AG09309 (cell line): ENCODE data around the gene S100A10.

Experiments used
- DNase-seq: peaks from one replicate; pipeline ENCODE4 v3.0.0-alpha.2; 2010; ENCODE audit warnings: low read depth
- H3K4me3 ChIP-seq: 2 replicates; pipeline ENCODE4 v1.5.1; 2011; ENCODE audit warnings: mild to moderate bottlenecking, low read depth, low read length, moderate library complexity; ENCODE audit not compliant: control insufficient read depth
- TF ChIP-seq, protein P1 (sequence below): IDR thresholded peaks from 2 replicates; pipeline ENCODE4 v1.5.1; 2011; ENCODE audit warnings: mild to moderate bottlenecking, low read depth, low read length, inconsistent platforms; ENCODE audit not compliant: insufficient read depth, control insufficient read depth; ENCODE audit errors: missing control alignments

The S100A10 gene

DNA sequence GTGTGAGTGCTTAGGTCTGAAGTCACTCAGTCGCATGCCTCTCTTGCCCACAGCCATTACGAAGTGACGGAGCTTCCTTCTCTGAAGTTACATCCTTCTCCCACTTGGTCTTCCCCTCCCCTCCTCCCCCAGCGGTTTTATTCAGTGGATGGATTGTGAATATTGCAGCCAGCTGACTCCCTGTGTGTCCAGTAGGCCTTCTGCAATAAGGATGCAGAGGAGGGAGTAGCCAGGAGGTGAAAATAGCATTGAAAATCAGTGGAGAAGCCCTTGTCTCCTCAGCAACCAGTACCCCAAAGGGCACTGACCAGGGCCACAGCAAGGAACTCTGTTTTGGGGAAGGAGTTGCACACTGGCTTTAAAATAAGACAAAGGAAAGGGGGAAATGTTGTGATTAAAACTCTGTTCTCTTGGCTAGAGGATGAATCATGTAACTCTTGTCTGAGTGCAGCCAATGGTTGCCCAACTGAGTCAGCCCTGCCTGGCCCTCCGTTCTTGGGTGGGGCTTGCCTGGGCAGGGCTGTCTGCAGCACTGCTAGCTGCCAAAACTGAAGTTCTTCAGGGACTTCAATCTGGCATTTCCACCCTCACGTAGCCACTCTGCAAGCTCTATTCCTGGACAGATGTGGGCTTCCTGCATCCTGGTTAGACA is 4.3 kb downstream of the S100A10 start:
- no peak overlapping the region; the same call in 1 of the 2 replicates for H3K4me3 ChIP-seq
- no peak for DNase-seq
- TF ChIP-seq, protein P1, sequence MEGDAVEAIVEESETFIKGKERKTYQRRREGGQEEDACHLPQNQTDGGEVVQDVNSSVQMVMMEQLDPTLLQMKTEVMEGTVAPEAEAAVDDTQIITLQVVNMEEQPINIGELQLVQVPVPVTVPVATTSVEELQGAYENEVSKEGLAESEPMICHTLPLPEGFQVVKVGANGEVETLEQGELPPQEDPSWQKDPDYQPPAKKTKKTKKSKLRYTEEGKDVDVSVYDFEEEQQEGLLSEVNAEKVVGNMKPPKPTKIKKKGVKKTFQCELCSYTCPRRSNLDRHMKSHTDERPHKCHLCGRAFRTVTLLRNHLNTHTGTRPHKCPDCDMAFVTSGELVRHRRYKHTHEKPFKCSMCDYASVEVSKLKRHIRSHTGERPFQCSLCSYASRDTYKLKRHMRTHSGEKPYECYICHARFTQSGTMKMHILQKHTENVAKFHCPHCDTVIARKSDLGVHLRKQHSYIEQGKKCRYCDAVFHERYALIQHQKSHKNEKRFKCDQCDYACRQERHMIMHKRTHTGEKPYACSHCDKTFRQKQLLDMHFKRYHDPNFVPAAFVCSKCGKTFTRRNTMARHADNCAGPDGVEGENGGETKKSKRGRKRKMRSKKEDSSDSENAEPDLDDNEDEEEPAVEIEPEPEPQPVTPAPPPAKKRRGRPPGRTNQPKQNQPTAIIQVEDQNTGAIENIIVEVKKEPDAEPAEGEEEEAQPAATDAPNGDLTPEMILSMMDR = no peak

DNA sequence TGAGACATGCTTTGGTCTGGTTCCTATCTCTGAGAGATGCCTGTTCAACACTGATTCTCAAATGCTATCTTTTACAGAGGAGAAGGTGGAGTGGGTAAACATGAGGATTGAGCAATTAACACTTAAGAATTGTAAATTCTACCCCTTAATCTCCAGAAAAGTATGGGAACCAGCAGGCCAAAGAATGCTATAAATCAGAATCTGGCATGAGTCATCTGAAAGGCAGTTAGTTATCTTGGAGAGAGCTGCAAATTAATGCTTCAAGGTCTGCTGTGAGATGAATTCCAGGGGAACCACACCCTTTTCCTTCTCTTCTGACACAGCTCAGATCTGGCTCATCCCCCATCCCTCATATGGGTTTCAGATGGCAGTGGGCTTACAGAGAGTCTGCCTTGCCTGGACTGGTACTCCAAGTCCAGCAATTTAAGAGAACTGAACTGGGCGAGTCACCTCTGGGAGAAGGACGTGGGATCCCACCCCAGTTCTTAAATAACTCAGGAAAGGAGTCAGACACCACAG is 5.2 kb downstream of the S100A10 start:
- peak overlapping the region; percentile 5; the same call in 1 of the 2 replicates for H3K4me3 ChIP-seq
- TF ChIP-seq, protein P1 = no peak
- DNase-seq = peak; percentile 79

DNA sequence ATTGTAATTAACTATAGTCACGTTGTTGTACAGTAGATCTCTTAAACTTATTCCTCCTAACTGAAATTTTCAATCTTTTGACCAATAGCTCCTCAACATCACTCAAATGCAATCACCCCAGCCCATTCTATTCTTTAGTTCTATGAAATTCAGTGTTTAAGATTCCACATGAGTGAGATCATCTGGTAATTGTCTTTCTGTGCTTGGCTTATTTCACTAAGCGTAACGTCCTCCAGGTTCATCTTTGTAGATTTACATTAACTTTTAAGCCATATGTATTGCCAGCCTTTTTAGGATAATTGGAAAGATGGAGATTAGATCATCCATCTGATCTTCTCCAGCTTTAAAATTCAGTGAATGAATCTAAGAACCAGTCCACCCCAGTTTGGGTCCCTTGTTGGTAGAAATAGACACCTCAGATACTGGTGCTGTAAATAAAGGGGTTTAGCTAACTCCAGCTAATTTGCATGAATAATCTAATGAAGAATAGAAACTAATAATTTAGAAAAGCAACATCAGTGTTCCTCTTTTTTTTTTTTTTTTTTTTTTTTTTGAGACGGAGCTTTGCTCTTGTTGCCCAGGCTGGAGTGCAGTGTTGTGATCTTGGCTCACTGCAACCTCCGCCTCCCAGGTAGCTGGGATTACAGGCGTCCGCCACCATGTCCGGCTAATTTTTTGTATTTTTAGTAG is 7.0 kb downstream of the S100A10 start:
- H3K4me3 ChIP-seq = no peak overlapping the region

DNA sequence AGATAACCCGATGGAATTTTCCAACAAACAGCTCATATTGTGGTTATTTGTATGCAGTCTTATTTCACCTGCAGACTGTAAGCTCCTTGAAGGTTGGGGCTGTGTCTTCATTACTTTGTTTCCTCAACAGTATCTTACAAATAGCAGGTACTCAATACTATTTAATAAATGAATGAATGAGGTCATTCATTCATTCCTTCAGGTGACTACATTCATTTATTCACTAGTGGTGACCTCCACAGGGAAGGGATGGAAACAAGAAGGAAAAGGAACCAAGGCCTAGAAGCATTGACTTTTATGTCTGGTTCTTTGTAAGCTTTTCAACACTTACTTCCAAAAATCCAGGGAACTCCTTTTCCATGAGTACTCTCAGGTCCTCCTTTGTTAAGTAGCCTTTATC is 7.9 kb downstream of the S100A10 start:
- TF ChIP-seq, protein P1 = no peak
- DNase-seq = no peak
- no peak overlapping the region for H3K4me3 ChIP-seq

More for the DNA sequence above, 7.0 kb downstream of the S100A10 start:
- TF ChIP-seq, protein P1 = no peak
- DNase-seq = no peak

DNA sequence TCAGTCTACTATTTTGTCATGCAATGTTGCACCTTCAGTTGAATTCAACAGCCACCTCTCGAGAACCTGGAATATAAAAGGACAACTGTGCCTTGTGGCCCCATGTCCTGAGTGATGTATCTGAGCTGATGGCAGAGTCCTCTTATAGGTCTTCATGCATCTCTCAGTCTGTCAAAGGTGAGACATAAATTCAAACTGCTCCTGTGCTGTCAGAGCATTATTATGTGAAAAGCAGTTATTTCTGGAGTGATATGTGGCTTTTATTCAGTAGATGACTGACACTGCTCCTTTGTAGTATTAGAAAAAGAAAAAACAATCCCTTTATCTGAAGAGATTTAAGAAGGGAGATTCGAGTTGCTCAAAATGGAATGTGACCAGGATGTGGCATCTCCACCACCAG is 8.4 kb downstream of the S100A10 start:
- no peak overlapping the region for H3K4me3 ChIP-seq
- TF ChIP-seq, protein P1 = no peak
- no peak for DNase-seq

DNA sequence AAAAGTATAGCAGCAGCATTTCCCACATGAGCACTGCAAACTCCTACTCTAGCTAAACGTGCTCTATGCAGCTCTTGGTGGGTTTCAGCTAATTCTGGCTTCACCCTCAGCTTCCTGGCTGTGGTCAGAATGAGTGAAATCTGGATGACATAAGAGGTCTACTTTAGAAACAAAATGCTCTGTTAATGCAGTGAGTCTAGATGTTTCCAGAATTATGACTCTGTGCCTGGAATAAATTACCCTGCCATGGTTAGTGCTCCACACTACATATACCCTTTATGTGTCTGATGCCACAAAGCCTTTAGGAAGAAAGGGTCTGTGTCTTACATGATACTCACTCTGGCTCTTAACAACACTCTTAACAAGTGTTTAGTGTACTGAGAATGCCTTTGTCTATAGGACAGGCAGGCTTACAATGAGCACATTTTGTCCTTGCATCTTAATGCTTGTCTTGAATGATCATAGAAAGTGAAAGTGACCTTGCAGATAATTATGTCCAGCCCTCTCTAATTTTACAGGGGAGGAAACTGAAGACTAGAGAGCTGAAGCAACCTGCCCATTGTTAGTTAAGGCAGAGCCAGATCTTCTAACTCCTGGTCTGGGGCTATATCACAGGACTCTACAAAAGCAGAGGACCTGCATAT is 9.2 kb downstream of the S100A10 start:
- no peak for DNase-seq
- no peak overlapping the region for H3K4me3 ChIP-seq
- TF ChIP-seq, protein P1 = no peak
